GM18507 (cell line): ENCODE results near the gene SH3TC1.

Experiments
- DNase-seq: peaks from one replicate; pipeline ENCODE4 v3.0.0; 2011; ENCODE audit warnings: low read depth; ENCODE audit not compliant: insufficient read length; ENCODE audit errors: extremely low spot score
- FAIRE-seq: peaks from 2 replicates; lab custom pipeline; 2011; peaks lifted over from hg19 to GRCh38; lab: Jason Lieb, UNC

SH3TC1 gene

GRCh38 chr4:8177956-8178355 is 21.1 kb upstream of the SH3TC1 start:
- FAIRE-seq (no peak), DNase-seq (no peak)

- FAIRE-seq: no peak
- no peak for DNase-seq
Observed at GRCh38 chr4:8179074-8179473, 20.0 kb upstream of the SH3TC1 start.

GRCh38 chr4:8179771-8180170 is 19.3 kb upstream of the SH3TC1 start:
- no peak for DNase-seq
- FAIRE-seq: no peak

- FAIRE-seq: no peak
Observed at GRCh38 chr4:8180310-8181093, 18.6 kb upstream of the SH3TC1 start.

GRCh38 chr4:8181119-8181518 is 18.0 kb upstream of the SH3TC1 start:
- FAIRE-seq (no peak), DNase-seq (no peak)

More at GRCh38 chr4:8180310-8181093, 18.6 kb upstream of the SH3TC1 start:
- DNase-seq: no peak

- FAIRE-seq: no peak
- DNase-seq: no peak
Observed at GRCh38 chr4:8181844-8182243, 17.2 kb upstream of the SH3TC1 start.

GRCh38 chr4:8182294-8182693 is 16.8 kb upstream of the SH3TC1 start:
- FAIRE-seq (no peak), DNase-seq (no peak)

GRCh38 chr4:8182858-8183725 is 16.0 kb upstream of the SH3TC1 start:
- DNase-seq (no peak), FAIRE-seq (no peak)

GRCh38 chr4:8184061-8184460 is 15.0 kb upstream of the SH3TC1 start:
- FAIRE-seq (no peak), DNase-seq (no peak)

GRCh38 chr4:8185295-8185694 is 13.8 kb upstream of the SH3TC1 start:
- DNase-seq (no peak), FAIRE-seq (no peak)

GRCh38 chr4:8185930-8186329 is 13.2 kb upstream of the SH3TC1 start:
- no peak for FAIRE-seq
- no peak for DNase-seq

GRCh38 chr4:8188085-8188484 is 11.0 kb upstream of the SH3TC1 start:
- FAIRE-seq (no peak), DNase-seq (no peak)

GRCh38 chr4:8188743-8189550 is 10.1 kb upstream of the SH3TC1 start:
- DNase-seq: no peak
- FAIRE-seq: no peak

GRCh38 chr4:8189551-8190466 is 9.3 kb upstream of the SH3TC1 start:
- DNase-seq: no peak
- no peak for FAIRE-seq

GRCh38 chr4:8191136-8191747 is 7.8 kb upstream of the SH3TC1 start:
- no peak for DNase-seq
- FAIRE-seq: peak; percentile 84

GRCh38 chr4:8192748-8193738 is 6.0 kb upstream of the SH3TC1 start:
- peak; percentile 95 for FAIRE-seq
- no peak for DNase-seq
